Smooth muscle cell (in vitro differentiated cells): ENCODE measurements around the gene IPO9. TPM values are rescaled to one million over a fixed set of nuclear protein-coding genes. Genes with fewer than 3 reads are reported as not detected.

Experiments used
- DNase-seq: peaks from one replicate; lab custom pipeline; 2025; ENCODE audit not compliant: unreplicated experiment; lab: John Stamatoyannopoulos, UW
- H2AFZ ChIP-seq: fragments of 200-600 bp; sonication (generic); 2 replicates; pipeline ENCODE4 v1.6.0; 2016; ENCODE audit warnings: antibody characterized with exemption, low read depth, mild to moderate bottlenecking
- H3F3A ChIP-seq: fragments of 200-600 bp; sonication (generic); 2 replicates; pipeline ENCODE4 v1.6.0; 2017; ENCODE audit warnings: antibody characterized with exemption, low read depth
- H3K27ac ChIP-seq: fragments of 200-600 bp; sonication (generic); 2 replicates; pipeline ENCODE4 v1.5.1; 2016; ENCODE audit warnings: low read depth, mild to moderate bottlenecking
- H3K27me3 ChIP-seq: fragments of 200-600 bp; sonication (generic); 2 replicates; pipeline ENCODE4 v1.6.1; 2016; ENCODE audit warnings: low read depth, mild to moderate bottlenecking
- H3K36me3 ChIP-seq: fragments of 200-600 bp; sonication (generic); 2 replicates; pipeline ENCODE4 v1.5.1; 2016; ENCODE audit warnings: low read depth
- H3K4me1 ChIP-seq: fragments of 200-600 bp; sonication (generic); 2 replicates; pipeline ENCODE4 v1.5.1; 2016; ENCODE audit warnings: low read depth
- H3K4me2 ChIP-seq: fragments of 200-600 bp; sonication (generic); 2 replicates; pipeline ENCODE4 v1.6.0; 2016; ENCODE audit warnings: mild to moderate bottlenecking
- H3K4me3 ChIP-seq: fragments of 200-600 bp; sonication (generic); 2 replicates; pipeline ENCODE4 v1.5.1; 2016; ENCODE audit warnings: mild to moderate bottlenecking
- H3K79me2 ChIP-seq: fragments of 200-600 bp; sonication (generic); 2 replicates; pipeline ENCODE4 v1.6.0; 2016; ENCODE audit warnings: low read depth, mild to moderate bottlenecking
- H3K9ac ChIP-seq: fragments of 200-600 bp; sonication (generic); 2 replicates; pipeline ENCODE4 v1.6.0; 2016; ENCODE audit warnings: low read depth
- H3K9me3 ChIP-seq: fragments of 200-600 bp; sonication (generic); replicated peaks from 2 replicates; pipeline ENCODE4 v1.5.1; 2016; ENCODE audit warnings: low read depth
- H4K20me1 ChIP-seq: fragments of 200-600 bp; sonication (generic); 2 replicates; pipeline ENCODE4 v1.6.0; 2016; ENCODE audit warnings: low read depth
- CTCF ChIP-seq: fragments of 200-600 bp; sonication (generic); IDR thresholded peaks from 2 replicates; pipeline ENCODE4 v1.5.1; 2017; ENCODE audit warnings: borderline replicate concordance, mild to moderate bottlenecking, antibody characterized with exemption; ENCODE audit not compliant: insufficient read depth, poor library complexity, severe bottlenecking
- WGBS: methylation state at CpG from one replicate; pipeline ENCODE4 v1.1.7; 2016; ENCODE audit warnings: low lambda C conversion rate; 5-methylcytosine and 5-hydroxymethylcytosine counted together
- polyA plus RNA-seq: library from polyadenylated mRNA; unstranded; fragments of >200 nt; fragmentation: Nextera tagmentation; extraction: Ambion mirVana; gene quantifications from 2 replicates; pipeline ENCODE4 v1.2.1, GENCODE V29; 2016
- total RNA-seq: library from RNA; depleted of rRNA; stranded (reverse); fragments of >200 nt; gene quantifications from 2 replicates; pipeline ENCODE4 v1.2.3, GENCODE V29; 2014

The IPO9 gene
- total and polyA plus RNA-seq, 2 experiments from 2014 or later: 24.9 to 43.6 TPM

GRCh38 chr1:201893431-201893830 is 64.5 kb downstream of the IPO9 start:
- TF ChIP-seq CTCF: no peak
- no peak for DNase-seq
- Histone ChIP-seq H3K4me1 (no peaks in the 10 kb centered on the region), H3K4me2 (peak overlapping the region; percentile 28), H4K20me1 (no peaks in the 10 kb centered on the region), H3K36me3 (no peaks in the 10 kb centered on the region), H3K9ac (no peak overlapping the region), H3K27ac (peak overlapping the region; percentile 23), H2AFZ (no peak overlapping the region), H3K79me2 (no peaks in the 10 kb centered on the region), H3F3A (no peaks in the 10 kb centered on the region), H3K27me3 (no peaks in the 10 kb centered on the region), H3K9me3 (no peaks in the 10 kb centered on the region), H3K4me3 (no peak overlapping the region)
- WGBS: 26% methylated on average over 3 of the region's 3 CpGs

- 70% methylated on average over 5 of the region's 5 CpGs for WGBS
- H3K4me3 ChIP-seq: no peak overlapping the region
- no peaks in the 10 kb centered on the region for H3K79me2 ChIP-seq
- peak overlapping the region; percentile 23 for H3K27ac ChIP-seq
- H4K20me1 ChIP-seq: no peaks in the 10 kb centered on the region
- H3F3A ChIP-seq: no peaks in the 10 kb centered on the region
- no peak for TF ChIP-seq CTCF
- DNase-seq: no peak
- no peaks in the 10 kb centered on the region for H3K9me3 ChIP-seq
- H3K27me3 ChIP-seq: no peaks in the 10 kb centered on the region
- no peaks in the 10 kb centered on the region for H3K4me1 ChIP-seq
- H3K4me2 ChIP-seq: no peak overlapping the region
- no peak overlapping the region for H2AFZ ChIP-seq
- no peaks in the 10 kb centered on the region for H3K36me3 ChIP-seq
- no peak overlapping the region for H3K9ac ChIP-seq
These were observed 65.6 kb downstream of the IPO9 start for GRCh38 chr1:201894343-201895119.

GRCh38 chr1:201895120-201895665 is 66.2 kb downstream of the IPO9 start:
- DNase-seq: no peak
- H3K9ac ChIP-seq: no peak overlapping the region
- no peaks in the 10 kb centered on the region for H3K9me3 ChIP-seq
- no peak for TF ChIP-seq CTCF
- H3K79me2 ChIP-seq: no peaks in the 10 kb centered on the region
- no peak overlapping the region for H2AFZ ChIP-seq
- no peaks in the 10 kb centered on the region for H4K20me1 ChIP-seq
- WGBS: 94% methylated on average over 7 of the region's 7 CpGs
- H3K4me3 ChIP-seq: no peak overlapping the region
- no peaks in the 10 kb centered on the region for H3K4me1 ChIP-seq
- no peak overlapping the region for H3K4me2 ChIP-seq
- H3K36me3 ChIP-seq: no peaks in the 10 kb centered on the region
- H3K27ac ChIP-seq: no peak overlapping the region
- no peaks in the 10 kb centered on the region for H3K27me3 ChIP-seq
- no peaks in the 10 kb centered on the region for H3F3A ChIP-seq
